ENCODE data around the gene RMC1.
"Not testable (repeated sequence)": the region's sequence is repeated elsewhere in the genome, so short reads cannot be mapped to it uniquely, and the experiment has no call there.

The RMC1 gene

DNA sequence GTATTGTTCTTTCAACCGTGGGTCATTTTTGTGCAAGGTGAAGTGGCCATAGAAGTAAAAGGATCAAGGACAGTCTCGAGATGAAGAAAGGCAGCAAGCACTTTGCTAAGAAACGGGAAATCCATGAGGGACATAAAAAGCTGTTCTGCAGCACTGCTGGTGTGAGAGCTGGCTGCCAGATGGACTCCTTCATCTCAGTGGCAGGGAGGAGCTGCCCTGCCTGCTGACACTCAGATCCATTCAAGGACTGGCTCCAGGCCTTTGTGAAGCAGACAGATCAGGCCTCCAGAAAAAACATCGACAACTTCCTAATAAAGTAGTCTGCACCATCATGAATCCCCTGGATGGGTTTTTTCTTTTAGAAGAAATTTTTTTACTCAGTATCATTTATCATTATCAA is 29.5 kb downstream of the RMC1 start:
- DNase-seq, result no peak

GRCh38 chr18:23534276-23534675 is 31.0 kb downstream of the RMC1 start:
- DNase-seq, result no peak

DNA sequence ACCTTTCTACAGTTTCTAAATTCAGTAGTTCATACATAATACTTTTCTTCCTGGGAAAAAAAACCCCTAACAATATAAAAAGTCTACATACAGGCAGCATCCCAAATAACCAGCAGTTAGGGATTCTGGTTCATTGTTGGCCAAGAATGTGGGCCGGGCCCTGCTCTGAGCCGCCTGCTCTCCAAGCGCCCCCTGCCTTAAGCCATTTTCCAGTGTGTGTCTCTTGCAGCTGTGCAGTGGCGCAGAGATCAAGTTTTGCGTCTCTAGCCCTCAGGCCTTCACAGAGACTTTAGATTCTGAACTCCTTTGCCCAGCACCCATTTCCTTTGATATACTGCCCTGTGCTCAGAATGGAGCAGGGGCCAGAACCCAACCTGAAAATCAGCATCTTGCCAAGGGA is 32.9 kb downstream of the RMC1 start:
- no peak for DNase-seq

DNA sequence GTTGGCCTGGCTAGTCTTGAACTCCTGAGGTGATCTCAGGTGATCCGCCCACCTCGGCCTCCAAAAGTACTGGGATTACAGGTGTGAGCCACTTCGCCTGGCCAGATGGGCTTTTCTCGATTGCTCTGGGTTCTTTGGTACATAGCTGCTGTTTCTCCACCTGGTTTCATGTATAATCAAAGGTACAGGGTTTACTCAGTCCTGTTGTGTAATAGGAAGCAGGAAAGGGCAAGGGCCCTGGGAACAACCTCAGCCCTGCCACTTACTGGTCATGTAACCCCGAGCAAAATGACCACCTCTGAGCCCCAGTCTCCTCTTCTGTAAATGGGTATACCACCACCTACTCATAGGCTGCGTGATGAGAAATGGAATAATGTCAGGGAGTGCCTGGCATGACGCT is 34.0 kb downstream of the RMC1 start:
- DNase-seq, result no peak

- no peak for DNase-seq
Measured at GRCh38 chr18:23538001-23538400, 34.7 kb downstream of the RMC1 start.

GRCh38 chr18:23538870-23539269 is 35.6 kb downstream of the RMC1 start:
- DNase-seq, result no peak

DNA sequence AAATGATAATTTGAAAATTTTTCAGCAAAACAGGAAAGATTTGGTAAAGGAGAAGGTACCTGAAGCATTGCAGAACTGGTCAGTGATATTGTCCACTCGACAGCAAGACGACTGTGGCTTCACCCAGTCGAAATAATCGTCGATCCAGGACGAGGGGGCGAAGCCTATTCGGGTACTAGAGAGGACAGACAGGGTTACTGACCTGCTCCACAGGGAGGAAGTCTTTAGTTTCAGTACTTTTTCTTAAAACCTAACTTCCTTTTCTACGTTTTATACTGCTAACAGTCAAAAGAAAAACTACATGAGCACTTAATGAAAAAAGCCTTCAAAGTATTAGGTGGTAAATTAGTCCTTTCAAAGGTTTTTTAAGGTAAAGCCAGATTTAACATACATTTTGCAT is 36.0 kb downstream of the RMC1 start:
- DNase-seq, result no peak

DNA sequence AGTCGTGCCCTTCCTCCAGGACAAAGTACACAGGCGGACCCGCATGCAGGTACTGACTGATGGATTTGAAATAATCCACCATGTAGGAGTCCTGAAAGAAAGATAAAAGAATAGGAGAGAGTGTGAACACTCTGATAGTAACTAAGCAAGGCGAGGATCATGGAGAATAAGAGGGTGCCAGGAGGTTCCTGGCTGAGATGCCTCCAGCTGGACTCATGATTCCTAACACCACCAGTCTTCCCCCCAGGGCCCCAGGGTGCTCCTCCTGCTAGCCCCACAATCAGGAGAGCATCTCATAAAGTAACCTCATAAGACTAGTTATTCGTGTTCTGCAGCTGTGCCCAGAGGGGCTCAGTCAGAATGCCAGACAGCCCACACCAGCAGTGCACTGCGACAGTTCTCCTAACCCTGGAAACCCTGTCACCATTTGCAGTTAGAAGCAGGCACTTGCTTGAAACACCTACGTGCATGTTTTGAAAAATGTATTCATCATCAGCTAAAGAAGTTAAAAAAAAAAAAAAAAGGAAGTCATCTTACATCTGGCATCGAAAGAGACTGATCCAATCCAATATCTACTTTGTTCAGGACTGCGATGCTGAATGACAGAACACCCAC is 36.7 kb downstream of the RMC1 start:
- DNase-seq, result no peak

- DNase-seq, result no peak
Measured at GRCh38 chr18:23540867-23541266, 37.6 kb downstream of the RMC1 start.

- DNase-seq, result no peak
Measured at GRCh38 chr18:23541349-23542093, 38.2 kb downstream of the RMC1 start.

DNA sequence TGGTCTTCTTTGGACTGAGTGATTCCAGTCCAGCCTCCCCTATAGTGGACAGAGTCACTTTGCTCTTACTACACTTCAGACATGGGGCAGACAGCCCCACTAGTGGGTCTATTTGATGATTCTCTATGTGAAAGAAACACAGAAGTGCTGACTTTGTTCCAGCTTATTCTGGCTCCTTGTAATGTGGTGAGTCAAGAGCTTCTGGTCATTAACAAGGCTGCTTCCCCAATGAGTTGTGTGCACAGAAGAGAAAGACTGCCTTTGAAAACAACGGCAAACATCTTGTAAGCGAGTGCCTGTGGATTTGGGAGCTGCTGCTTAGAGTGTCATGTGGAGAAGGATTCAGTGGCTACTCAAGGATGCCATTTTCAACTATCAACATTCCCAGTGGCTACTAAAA is 39.1 kb downstream of the RMC1 start:
- no peak for DNase-seq

GRCh38 chr18:23545247-23545789 is 42.0 kb downstream of the RMC1 start:
- DNase-seq, result no peak

- DNase-seq, result no peak
Measured at GRCh38 chr18:23547306-23547705, 44.0 kb downstream of the RMC1 start.

- DNase-seq, result no peak
Measured at GRCh38 chr18:23547846-23548245, 44.5 kb downstream of the RMC1 start.

DNA sequence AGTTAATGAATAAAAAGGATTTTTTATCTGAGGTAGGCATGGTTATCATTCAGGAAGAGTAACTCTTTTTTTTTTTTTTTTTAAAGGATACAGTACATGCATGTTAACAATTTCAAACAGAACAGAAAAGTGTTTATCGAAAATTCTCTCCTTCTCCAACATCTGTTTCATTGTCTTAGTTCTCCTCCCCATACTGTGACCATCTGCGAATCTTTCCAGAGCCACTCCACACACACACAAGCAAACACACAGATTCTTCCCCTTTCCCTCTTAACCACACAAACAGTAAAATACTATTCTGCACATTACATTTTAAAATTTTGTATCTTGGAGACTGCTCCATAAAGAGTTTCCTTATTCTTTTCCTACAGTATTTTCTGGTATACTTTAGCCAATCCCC is 45.0 kb downstream of the RMC1 start:
- no peak for DNase-seq

DNA sequence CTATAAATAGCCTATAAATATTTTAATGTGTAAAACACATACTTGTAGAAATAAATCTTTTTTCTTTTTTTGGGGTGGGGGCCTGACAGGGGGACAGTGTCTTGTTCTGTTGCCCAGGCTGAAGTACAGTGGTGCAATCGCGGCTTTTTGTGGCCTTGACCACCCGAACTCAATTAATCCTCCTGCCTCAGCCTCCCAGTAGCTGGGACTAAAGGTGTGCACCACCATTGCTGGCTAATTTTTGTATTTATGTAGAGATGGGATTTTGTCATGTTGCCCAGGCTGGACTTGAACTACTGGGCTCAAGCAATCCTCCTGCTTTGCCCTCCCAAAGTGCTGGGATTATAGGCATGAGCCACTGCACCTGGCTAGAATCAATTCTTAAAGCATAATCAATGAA is 45.4 kb downstream of the RMC1 start:
- no peak for DNase-seq

GRCh38 chr18:23550898-23551297 is 47.6 kb downstream of the RMC1 start:
- no peak for DNase-seq

DNA sequence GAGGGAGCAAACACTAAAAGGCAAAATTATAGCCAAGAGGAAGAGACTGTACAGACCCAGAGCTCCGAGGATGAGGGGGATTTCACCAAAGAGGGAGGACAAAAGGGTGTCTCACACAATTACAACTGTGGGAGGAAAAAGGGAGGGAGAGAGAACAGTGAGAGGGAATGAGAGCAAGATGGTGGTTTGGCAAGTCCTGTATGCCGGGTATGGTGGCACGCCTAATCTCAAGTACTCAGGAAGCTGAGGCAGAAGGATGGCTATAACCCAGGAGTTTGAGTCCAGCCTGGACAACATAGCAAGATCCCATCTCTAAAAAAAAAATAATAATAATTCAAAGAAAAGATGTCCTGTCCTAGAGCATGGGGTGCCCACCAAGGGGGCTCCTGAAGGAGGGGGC is 48.7 kb downstream of the RMC1 start:
- no peak for DNase-seq

DNA sequence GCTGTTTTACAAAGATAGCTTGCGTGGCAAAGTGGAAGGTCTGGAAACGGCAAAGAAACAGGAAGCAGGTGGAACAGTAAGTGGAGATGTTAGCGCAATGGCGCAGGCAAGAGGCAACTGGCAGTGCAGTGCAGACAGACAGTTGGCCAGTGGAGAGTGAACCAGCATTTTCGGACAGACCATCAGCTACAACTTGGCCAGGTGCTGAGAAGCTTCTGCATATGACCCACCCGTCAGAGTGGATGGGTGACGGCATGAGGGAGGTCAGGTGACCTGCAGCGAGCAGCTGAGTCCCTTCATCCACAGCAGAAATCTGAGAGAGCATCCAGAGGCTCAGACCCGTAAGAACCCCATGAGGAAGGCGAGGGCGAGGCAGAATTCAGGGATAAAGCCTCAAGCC is 49.2 kb downstream of the RMC1 start:
- DNase-seq, result no peak

- no peak for DNase-seq
Measured at GRCh38 chr18:23553887-23554286, 50.6 kb downstream of the RMC1 start.

GRCh38 chr18:23556145-23556780 is 53.0 kb downstream of the RMC1 start:
- DNase-seq, result no peak

- not testable (repeated sequence) for DNase-seq
Measured at GRCh38 chr18:23557511-23557910, 54.2 kb downstream of the RMC1 start.

GRCh38 chr18:23560186-23560585 is 56.9 kb downstream of the RMC1 start:
- DNase-seq, result no peak

Data from effector CD8-positive, alpha-beta T cell (primary cell).